HK-2 (cell line): ENCODE data around the gene MAP3K5.

Source experiments
- DNase-seq: peaks from one replicate; pipeline ENCODE4 v3.0.0-alpha.2; 2018; ENCODE audit not compliant: unreplicated experiment

Gene MAP3K5

DNA sequence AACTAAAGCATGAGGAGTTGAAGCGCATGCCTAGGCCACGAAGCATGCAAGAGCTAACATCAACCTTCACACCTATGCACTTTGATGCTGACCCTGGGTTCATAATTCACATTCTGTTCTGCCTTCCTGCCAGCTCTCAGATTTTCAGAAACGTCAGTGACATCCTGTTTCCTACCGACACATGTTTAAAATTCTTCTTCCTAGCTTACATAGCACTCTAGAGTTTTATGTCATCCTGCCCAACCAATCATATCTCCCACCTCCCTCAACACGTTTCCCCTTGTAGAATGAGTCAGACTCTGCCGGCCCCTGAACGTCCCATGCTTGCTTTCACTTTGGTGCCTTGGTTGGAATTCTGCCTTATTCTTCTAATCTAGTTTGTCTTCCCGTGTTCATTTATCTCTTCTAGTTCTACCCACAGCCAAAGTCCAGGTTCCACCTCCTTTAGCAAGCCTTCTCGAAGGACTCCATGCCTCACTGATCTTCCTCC lies 144.9 kb downstream of the MAP3K5 start:
- no peak for DNase-seq

DNA sequence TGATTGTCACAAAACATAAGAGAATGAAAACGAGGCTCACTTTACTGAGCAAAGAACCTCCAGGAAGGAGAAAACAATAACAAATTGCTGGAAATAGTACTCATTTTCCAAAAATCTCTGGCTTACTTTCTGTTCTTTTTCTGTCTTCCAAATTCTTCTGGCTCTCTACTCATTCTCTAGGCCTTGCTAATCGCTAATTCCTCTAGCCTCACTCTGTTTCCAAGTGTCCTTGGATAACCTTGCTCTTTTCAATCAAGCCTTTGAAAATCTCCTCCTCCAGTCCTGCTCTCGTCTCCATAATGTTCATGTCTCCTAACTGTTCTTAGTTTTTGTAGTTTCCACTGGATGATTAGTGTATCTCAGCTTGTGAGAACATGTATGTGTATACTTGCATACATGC lies 145.9 kb downstream of the MAP3K5 start:
- DNase-seq: no peak

DNA sequence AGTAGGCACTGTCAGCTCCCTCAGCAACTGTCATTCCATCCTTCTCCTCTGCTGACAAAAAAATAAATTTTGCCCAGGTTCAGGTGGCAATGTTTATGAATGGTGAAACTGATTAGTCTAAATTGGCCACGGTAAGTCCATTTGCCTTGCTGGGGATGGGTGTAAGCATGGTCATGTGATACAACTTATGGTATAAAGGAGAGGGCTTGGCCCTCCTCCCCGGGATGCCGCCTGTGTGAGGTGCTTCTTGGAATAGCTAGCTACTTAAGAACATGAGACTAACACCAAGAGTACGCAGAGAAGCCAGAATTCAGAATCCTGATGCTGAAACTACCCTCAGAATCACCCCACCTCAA lies 147.7 kb downstream of the MAP3K5 start:
- DNase-seq: no peak

DNA sequence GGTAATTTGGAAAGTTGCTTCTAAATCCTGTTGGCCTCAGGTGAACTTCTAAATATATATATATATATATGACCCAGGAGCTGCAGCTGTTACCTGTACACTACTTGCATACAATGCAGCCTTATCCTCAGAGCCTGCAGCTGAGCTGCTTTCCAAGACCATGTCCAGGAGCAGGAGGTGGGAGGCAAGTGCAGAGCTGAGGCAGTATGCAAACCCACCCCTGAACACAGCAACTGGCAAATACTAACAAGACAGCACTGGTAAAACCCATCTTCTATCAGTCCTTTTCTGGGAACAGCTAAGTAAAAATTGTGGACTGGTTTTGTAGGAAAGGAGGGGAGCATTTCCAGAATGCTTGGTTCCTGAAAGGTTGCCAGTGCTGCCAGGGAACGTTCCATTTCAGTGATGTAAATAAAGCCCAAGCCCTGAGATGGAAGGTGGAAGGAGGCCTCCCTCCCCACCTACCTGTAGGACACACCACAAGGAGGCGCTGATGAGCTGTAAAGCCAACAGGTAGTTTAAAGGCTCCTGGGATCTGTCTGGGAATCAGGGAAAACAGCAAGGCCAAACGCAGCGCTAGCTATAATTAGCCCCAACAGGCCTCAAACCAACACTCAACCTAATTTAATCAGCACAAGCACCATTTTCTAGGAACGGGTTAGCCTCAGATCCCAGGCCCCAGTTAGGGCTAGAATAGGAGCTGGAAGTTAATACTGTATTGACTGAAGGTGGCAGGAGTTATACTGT lies 148.3 kb downstream of the MAP3K5 start:
- peak; percentile 82 for DNase-seq

DNA sequence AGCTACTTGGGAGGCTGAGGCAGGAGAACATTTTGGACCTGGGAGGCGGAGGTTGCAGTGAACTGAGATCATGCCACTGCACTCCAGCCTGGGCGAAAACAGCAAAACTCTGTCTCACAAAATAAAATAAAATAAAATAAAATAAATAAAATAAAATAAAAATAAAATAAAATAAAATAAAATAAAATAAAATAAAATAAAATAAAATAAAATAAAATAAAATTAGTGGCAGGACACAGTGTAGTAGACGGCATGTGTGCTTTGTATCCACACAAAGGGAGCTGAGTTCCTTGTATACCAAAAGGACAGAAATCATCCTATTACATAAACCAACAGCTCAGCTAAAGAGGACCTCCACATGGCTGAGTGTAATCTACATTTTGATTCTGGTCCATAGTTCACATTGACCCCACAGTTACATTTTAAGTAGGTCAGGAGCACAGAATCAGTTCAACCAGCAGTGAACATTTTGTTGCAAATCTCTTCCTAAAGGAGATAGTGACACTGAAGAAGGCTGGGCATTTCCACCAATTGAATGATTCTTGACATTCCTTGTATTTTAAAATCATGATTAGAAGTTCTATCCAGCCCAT lies 150.3 kb downstream of the MAP3K5 start:
- DNase-seq: no peak

DNA sequence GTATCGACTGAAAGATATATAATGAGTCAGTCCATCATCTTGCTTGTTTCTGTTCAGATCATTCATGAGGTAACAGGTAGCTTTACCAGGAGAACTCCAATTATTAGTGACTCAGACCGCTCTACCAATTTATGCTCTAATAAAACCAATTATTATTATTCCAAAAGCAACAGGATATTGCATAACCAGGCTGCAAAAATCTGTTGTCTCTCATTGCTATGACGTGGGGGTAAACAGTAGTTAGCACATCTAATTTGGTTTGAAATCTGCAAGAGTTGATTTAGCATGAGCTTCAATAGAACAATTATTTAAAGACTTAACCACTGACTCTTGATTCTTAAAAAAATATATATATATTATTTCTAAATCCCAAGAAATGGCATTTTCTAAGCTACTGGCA lies 151.1 kb downstream of the MAP3K5 start:
- DNase-seq: no peak

DNA sequence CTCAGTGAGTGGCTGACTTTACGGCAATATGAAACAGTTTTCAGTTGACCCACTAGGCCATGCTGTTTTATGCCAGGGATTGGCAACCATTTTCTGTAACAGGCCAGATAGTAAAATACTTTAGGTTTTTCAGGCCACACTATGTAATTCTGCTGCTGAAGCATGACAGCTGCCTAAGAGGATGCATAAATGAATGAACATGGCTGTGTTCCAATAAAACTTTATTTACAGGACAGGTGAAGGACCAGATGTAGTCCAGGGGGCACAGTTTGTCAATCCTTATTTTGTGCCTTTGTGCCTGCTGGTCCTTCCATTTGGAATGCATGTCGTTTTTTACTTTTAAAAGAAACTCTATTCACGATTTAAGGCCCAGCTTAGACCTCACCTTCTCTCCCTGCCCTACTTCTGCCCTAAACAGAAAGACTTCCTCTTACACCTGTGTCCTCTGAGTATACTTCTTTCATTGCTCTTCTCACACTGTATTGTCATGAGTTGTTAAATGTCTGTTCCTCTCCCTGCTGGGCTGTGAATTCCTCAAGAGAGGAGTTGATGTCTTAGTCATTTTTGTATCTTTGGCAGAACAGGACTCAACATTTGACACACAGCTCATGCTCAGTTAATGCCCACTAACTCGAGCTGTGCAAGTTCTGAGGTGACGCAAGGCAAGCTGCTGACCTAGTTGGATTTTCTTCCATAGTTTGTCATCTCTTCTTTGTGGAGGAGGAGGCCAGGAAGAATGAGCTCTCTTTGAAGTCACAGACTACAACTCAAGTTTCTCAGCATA lies 152.0 kb downstream of the MAP3K5 start:
- DNase-seq: no peak

DNA sequence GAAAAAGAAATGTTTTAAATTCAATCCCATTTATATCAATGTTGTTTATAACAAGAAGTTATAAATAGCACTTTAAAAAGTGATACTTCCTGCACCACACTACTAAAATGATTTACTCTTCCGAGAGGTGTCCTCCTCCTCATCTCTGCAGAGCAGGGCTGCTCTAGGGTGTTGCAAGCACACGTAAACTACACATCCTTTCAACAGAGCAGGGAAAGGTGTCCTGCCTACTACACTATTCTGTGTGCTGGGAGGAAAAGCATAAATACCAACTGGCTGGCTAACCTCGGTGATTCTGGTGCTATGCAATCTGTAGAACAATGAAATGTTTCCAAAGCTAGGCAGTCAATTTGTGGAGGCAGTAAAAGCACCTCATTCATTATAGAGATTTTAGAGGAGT lies 152.6 kb downstream of the MAP3K5 start:
- no peak for DNase-seq

DNA sequence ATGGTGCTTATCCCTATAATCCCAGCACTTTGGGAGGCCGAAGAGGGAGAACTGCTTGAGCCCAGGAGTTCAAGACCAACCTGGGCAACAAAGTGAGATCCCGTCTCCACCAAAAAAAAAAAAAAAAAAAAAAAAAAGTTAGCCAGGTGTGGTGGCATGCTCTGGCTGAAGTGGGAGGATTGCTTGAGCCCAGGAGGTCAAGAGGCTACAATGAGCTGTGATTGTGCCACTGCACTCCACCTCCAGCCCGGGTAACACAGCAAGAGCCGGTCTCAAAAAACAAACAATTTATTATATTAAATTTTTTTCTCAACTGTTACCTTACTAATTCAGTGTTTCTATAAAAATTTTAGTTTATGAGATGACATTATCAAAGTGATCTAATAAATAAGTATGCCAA lies 156.7 kb downstream of the MAP3K5 start:
- no peak for DNase-seq

DNA sequence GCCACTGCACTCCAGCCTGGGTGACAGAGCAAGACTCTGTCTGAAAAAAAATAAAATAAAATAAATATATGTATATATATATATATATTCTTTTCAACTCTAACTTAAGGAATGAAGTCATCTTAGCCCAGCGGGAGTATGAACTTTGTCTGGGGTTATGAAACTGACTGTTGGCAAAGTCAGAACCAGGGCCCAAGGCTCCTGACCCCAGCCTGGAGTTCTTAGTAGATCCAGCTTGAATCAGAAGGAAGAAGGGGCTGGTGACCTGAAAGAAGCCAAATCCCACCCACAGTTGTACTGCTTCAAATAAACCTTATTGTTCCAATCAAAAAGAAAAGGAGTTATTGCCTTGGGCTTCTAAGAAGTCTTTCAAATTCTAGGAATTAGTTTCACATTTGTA lies 158.9 kb downstream of the MAP3K5 start:
- DNase-seq: no peak

DNA sequence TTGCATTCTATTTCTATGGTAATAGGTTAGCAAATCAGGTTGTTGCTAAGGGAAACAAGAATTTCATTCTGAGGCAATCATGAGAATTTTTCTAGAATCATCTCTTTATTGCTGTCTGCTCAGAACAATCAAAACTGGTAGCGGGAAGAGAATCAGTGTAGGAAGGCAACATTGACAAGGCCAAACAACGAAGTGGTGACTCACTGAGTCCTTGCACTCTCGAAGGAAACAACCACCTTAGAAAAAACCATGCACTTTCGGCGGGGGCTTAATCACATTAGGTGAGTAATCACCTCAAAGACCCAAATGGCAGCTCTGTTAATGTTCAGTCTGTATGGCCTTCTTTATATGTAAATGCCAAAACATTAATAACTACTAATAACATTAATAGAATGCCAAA lies 163.3 kb downstream of the MAP3K5 start:
- DNase-seq: no peak

DNA sequence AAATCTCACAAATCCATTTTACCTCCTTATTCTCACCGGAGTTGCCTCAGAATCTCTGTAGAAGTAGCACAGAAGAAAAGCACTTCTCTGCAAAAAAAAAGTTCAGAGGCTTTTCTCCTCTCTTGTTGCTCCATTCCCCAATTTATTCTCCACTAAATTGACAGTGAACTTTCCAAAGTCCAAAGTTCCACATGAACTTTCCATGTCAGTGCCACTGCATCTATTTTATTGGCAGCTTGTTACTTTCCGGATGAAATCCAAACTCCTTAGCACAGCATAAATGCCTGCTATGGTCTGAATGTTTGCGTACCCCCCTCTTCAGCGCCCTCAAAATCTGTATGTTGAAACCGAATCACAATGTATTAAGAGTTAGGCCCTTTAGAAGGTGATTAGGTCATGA lies 165.1 kb downstream of the MAP3K5 start:
- DNase-seq: no peak

DNA sequence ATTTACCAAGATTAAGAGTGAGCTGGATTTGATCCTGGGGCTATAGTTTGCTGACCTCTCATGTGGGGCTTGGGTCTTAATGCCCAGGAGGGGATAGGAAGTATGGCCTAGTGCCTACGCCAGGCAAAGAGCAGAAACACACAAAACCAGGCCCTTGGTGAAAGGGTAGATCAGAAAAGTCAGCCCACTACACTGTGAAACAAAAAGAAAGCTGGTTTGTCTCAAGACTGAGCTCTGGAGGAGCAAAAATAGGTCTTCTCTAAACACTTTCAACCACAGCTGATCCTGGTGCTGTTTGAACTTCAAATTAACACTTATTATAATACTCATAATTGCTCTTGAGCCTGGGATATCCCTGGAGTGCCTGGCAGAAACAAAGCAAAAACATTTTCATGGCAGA lies 167.0 kb downstream of the MAP3K5 start:
- no peak for DNase-seq

DNA sequence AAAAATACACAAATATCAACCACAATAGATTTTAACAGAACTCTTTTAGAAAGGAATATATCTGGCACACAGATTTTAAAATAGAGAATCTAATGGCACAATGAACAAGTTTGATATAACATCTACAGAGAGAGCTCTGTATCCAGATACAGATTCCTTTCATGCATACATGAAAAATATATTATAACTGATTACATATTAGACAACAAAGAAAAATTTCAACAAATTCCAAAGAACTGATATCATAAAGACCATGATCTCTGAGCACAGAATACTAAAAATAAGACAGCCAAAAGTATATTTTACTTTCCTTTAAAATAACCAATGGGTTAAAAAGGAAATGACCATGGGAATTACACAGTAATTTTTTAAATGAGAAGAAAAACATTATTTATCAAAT lies 167.9 kb downstream of the MAP3K5 start:
- no peak for DNase-seq

DNA sequence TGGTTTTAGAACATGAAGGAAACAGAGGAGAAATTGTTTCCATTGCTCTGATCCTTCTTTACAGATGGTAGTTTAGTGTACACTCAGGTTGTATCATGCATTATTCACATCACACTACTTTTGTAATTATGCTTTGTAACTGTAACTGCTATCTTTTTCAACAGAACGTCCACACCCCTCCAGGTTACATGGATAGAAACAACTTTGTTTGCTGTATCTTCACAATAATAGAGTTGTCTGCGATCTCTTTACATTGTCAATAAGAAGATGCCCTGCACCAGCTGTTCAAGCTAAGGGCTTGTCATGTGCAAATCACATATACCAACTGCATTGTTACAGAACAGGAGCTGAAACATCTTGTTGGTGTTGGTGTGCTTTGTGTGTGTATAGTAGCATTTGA lies 174.2 kb downstream of the MAP3K5 start:
- DNase-seq: no peak

DNA sequence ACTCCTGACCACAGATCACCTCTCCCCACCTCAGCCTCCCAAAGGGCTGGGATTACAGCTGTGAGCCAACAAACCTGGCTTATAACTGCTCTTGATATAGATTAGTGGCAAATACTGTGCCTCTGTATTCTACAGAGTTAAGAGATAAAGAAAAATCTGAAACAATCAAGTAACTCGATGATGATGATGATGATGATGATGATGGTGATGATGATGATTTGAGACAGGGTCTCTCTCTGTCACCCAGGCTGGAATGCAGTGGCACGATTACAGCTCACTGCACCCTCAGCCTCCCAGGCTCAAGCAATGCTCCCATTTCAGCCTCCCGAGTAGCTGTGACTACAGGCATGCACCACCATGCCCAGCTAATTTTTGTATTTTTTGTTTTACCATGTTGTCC lies 175.8 kb downstream of the MAP3K5 start:
- DNase-seq: no peak

DNA sequence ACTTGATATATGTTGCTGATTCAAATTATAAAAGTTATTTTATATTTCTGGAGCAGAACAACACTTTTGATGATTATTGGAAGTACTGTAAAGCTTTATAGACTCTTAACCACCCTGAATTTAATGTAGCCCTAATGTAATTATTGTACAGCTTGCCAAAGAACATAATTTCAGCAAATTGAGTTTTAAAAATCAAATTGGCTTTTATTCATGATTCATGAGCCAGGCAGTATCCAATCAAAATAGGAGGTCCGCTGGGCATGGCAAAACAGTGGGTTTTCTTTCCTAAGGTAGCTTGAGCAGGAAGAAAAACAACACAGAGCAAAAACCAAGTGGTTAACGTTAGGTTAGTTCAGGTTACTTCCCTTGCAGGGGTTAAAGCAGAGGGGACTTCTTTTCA lies 177.3 kb downstream of the MAP3K5 start:
- no peak for DNase-seq

DNA sequence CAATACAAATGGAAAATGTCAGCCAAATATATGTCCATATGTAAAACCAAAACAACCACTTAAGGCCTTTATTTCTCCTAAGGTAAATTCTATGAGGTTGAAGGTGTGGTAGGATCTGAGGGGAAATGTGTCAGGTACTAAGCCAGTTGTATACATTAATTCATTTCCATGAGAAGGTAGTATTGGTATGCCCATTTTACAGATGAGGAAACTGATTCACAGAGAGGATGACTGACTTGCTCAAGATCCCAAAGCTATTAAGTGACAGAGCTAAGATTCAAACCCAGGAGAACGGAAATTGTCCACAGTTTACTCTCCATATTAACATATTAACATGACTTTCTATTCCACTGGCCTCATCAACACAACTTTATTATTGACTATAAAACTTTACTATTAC lies 177.9 kb downstream of the MAP3K5 start:
- DNase-seq: no peak

DNA sequence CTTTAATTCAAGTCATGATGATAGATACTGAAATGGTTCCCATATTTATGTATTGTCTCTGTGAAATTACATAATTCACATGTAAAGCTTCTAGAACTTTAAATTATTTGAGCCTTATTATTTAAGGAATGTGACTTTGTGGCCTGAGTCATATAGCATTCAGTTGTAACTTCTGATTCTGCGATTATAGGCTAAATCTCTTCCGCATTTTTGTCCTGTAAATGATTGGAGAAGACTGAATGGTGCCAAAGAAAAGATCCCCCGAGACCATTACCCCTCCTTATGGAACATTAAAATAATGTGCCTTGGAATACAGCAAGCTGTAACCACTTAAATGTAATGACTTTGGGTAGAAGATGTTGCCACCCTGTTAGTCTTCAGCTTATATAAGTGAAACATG lies 178.8 kb downstream of the MAP3K5 start:
- DNase-seq: no peak

DNA sequence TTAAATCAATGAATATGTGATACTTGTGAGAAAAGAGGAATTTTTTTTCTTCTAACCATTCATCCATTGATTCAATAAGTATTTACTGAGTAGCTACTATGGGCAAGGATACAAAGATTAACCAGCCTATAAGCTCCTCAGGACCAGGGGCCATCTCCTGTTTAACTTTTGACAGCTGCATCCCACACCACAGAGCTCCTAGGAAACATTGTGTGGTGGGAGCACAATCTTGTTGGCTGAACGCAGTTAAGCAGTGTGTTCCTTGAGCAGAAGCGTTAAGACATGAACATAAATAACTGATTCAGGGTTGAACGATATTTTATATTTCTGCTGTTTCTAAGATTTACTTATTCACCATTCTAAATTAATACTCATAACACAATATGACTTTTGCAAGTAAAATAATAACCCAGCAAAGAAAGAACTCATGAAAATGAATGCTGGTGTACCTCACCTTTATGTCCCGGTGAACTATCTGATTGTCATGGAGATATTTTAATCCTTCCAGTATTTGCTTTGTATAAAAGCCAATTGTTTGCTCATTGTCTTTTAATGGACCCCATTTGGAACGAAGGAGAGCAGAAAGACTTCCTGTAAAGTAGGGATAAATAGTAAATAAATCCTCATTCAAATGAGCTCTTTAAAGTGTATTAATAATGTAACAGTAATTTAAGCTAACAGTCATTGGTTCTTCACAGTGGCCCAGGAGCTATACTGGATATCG lies 179.4 kb downstream of the MAP3K5 start:
- no peak for DNase-seq

DNA sequence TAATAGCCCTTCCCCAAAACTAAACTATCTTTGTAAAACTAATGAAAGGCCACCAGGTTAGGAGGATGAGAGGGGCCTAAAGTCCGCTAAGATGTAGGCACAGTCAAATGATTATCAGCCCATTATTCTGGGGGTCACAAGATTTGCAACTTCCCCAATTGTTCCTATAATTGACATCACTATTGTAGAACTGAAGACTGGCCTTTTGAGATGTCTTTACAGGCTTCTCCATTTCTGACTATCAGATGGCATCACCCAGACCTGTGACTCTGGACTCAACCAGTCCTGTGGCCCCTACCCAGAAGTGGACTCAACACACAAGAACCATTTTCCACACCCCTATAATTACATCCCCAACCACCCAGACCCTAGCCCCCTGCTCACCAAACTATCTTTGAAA lies 180.5 kb downstream of the MAP3K5 start:
- no peak for DNase-seq

DNA sequence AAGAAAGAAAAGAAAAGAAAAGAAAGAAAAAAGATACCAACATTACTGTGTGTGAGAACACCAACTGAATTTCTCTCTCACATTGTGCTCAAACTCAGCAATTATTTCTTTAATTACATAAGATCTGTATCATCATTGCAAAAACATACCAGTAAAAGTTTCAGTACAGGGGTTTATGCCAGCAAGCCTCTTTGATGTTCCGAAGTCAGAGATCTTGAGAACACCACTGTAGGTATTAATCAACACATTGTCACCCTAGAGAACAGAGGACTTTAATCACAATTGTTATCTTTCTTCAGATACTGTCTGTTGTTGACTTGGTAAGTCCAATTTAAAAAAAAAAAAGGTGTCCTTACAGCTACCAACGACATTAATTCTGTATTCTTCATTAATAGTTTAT lies 181.1 kb downstream of the MAP3K5 start:
- no peak for DNase-seq
